ENCODE measurements around the gene PLA2G2D. TPM values are rescaled to one million over a fixed set of nuclear protein-coding genes. Genes with fewer than 3 reads are reported as not detected.

The PLA2G2D gene
- total and polyA plus RNA-seq, 2 of the 8 experiments (the other 6 are each of a cell fraction or from before 2014, with no cell fraction given), result not detected

GRCh38 chr1:20095564-20096434, 23.5 kb downstream of the PLA2G2D start (continued):
- TF ChIP-seq, protein P1, sequence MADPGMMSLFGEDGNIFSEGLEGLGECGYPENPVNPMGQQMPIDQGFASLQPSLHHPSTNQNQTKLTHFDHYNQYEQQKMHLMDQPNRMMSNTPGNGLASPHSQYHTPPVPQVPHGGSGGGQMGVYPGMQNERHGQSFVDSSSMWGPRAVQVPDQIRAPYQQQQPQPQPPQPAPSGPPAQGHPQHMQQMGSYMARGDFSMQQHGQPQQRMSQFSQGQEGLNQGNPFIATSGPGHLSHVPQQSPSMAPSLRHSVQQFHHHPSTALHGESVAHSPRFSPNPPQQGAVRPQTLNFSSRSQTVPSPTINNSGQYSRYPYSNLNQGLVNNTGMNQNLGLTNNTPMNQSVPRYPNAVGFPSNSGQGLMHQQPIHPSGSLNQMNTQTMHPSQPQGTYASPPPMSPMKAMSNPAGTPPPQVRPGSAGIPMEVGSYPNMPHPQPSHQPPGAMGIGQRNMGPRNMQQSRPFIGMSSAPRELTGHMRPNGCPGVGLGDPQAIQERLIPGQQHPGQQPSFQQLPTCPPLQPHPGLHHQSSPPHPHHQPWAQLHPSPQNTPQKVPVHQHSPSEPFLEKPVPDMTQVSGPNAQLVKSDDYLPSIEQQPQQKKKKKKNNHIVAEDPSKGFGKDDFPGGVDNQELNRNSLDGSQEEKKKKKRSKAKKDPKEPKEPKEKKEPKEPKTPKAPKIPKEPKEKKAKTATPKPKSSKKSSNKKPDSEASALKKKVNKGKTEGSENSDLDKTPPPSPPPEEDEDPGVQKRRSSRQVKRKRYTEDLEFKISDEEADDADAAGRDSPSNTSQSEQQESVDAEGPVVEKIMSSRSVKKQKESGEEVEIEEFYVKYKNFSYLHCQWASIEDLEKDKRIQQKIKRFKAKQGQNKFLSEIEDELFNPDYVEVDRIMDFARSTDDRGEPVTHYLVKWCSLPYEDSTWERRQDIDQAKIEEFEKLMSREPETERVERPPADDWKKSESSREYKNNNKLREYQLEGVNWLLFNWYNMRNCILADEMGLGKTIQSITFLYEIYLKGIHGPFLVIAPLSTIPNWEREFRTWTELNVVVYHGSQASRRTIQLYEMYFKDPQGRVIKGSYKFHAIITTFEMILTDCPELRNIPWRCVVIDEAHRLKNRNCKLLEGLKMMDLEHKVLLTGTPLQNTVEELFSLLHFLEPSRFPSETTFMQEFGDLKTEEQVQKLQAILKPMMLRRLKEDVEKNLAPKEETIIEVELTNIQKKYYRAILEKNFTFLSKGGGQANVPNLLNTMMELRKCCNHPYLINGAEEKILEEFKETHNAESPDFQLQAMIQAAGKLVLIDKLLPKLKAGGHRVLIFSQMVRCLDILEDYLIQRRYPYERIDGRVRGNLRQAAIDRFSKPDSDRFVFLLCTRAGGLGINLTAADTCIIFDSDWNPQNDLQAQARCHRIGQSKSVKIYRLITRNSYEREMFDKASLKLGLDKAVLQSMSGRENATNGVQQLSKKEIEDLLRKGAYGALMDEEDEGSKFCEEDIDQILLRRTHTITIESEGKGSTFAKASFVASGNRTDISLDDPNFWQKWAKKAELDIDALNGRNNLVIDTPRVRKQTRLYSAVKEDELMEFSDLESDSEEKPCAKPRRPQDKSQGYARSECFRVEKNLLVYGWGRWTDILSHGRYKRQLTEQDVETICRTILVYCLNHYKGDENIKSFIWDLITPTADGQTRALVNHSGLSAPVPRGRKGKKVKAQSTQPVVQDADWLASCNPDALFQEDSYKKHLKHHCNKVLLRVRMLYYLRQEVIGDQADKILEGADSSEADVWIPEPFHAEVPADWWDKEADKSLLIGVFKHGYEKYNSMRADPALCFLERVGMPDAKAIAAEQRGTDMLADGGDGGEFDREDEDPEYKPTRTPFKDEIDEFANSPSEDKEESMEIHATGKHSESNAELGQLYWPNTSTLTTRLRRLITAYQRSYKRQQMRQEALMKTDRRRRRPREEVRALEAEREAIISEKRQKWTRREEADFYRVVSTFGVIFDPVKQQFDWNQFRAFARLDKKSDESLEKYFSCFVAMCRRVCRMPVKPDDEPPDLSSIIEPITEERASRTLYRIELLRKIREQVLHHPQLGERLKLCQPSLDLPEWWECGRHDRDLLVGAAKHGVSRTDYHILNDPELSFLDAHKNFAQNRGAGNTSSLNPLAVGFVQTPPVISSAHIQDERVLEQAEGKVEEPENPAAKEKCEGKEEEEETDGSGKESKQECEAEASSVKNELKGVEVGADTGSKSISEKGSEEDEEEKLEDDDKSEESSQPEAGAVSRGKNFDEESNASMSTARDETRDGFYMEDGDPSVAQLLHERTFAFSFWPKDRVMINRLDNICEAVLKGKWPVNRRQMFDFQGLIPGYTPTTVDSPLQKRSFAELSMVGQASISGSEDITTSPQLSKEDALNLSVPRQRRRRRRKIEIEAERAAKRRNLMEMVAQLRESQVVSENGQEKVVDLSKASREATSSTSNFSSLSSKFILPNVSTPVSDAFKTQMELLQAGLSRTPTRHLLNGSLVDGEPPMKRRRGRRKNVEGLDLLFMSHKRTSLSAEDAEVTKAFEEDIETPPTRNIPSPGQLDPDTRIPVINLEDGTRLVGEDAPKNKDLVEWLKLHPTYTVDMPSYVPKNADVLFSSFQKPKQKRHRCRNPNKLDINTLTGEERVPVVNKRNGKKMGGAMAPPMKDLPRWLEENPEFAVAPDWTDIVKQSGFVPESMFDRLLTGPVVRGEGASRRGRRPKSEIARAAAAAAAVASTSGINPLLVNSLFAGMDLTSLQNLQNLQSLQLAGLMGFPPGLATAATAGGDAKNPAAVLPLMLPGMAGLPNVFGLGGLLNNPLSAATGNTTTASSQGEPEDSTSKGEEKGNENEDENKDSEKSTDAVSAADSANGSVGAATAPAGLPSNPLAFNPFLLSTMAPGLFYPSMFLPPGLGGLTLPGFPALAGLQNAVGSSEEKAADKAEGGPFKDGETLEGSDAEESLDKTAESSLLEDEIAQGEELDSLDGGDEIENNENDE (IDR thresholded peaks at IDR 0.05; ENCODE audit: insufficient replicate concordance, low read length), result no peak
- no peak for TF ChIP-seq POU5F1 (IDR thresholded peaks at IDR 0.05; ENCODE audit: low read depth, low read length)
- no peak for TF ChIP-seq KDM1A (IDR thresholded peaks at IDR 0.05; ENCODE audit: borderline replicate concordance, low read length)
- no peak for TF ChIP-seq EGR1 (IDR thresholded peaks at IDR 0.05; ENCODE audit: borderline replicate concordance, low read depth, low read length)
- TF ChIP-seq MAX (IDR thresholded peaks at IDR 0.05), result no peak
- no peak for TF ChIP-seq CHD2 (IDR thresholded peaks at IDR 0.05; ENCODE audit: low read length)
- TF ChIP-seq JUND (IDR thresholded peaks at IDR 0.05; ENCODE audit: low read length), result no peak
- no peak for TF ChIP-seq POLR2AphosphoS5 (IDR thresholded peaks at IDR 0.05; ENCODE audit: low read depth, low read length)
- no peak for TF ChIP-seq SIN3A (conservative IDR thresholded peaks at IDR 0.05 in 1 of 2, IDR thresholded peaks at IDR 0.05 in 1 of 2; ENCODE audit: low read depth in 1 of 2, low read length in 2 of 2)
